Kidney (tissue), 14 donors: ENCODE results near the gene PHOSPHO1. TPM values are rescaled to one million over a fixed set of nuclear protein-coding genes. Genes with fewer than 3 reads are reported as not detected.

Experiments used
- DNase-seq, 5 donors: peaks; one replicate each; pipeline ENCODE4 v3.0.0-alpha.2; 2013 to 2020
- FAIRE-seq: peaks from 2 replicates; lab custom pipeline; 2012; peaks lifted over from hg19 to GRCh38; lab: Jason Lieb, UNC
- H3K27ac ChIP-seq, 2 donors: one replicate each; pipeline ENCODE4 v1.7.0; 2013; ENCODE audit warnings: low read depth in 2 of 2, low read length in 2 of 2, inconsistent platforms in 1 of 2
- H3K27me3 ChIP-seq: one replicate; pipeline ENCODE4 v1.7.1; 2013; ENCODE audit warnings: low read length, inconsistent platforms; ENCODE audit not compliant: control insufficient read depth, insufficient read depth
- H3K36me3 ChIP-seq, 3 donors: one replicate each; pipeline versions ENCODE4 v1.7.0 to v1.7.1; 2013; ENCODE audit warnings: low read length in 3 of 3, control low read depth in 1 of 3, inconsistent platforms in 1 of 3; ENCODE audit not compliant: insufficient read depth in 3 of 3, control insufficient read depth in 2 of 3
- H3K4me1 ChIP-seq, 3 donors: one replicate each; pipeline versions ENCODE4 v1.7.0 to v1.7.1; 2013; ENCODE audit warnings: low read length in 3 of 3, inconsistent platforms in 1 of 3, low read depth in 1 of 3; ENCODE audit not compliant: control insufficient read depth in 2 of 3, insufficient read depth in 2 of 3
- H3K4me3 ChIP-seq, 3 donors: one replicate each; pipeline versions ENCODE4 v1.7.0 to v1.8.1; 2013; ENCODE audit warnings: low read length in 3 of 3, control low read depth in 1 of 3, inconsistent platforms in 1 of 3
- H3K9ac ChIP-seq, 3 donors: one replicate each; pipeline versions ENCODE4 v1.7.0 to v1.7.1; 2013; ENCODE audit warnings: low read length in 3 of 3, control low read depth in 1 of 3, inconsistent platforms in 1 of 3
- H3K9me3 ChIP-seq, 3 donors: one replicate each; pipeline versions ENCODE4 v1.7.0 to v1.7.1; 2013; ENCODE audit warnings: low read length in 3 of 3, control low read depth in 1 of 3, inconsistent platforms in 1 of 3; ENCODE audit not compliant: control insufficient read depth in 2 of 3, insufficient read depth in 1 of 3
- intact Hi-C: fragments of 100-400 bp; cut with DNase I; formaldehyde crosslinking; loops from one replicate; pipeline ENCODE4 v1.11.1; 2022
- polyA plus RNA-seq: library from polyadenylated mRNA; stranded (reverse); fragments of 350-450 nt; fragmentation: Illumina TruSeq; extraction: RNeasy Lipid Tissue Mini Kit (QIAGEN cat#74804); gene quantifications from one replicate; pipeline ENCODE4 v1.2.3, GENCODE V29; 2014; ENCODE audit warnings: low read depth, low replicate concordance; ENCODE audit not compliant: insufficient read depth
- total RNA-seq: library from RNA; stranded (reverse); fragmentation: NEBNext Ultra II Directional; extraction: Animal tissue kit (Norgen Biotek cat#: 25700); gene quantifications from one replicate; pipeline ENCODE4 v1.2.1, GENCODE V29; 2021
- TF ChIP-seq, protein P1 (sequence below): IDR thresholded peaks from 3 replicates; pipeline ENCODE4 v1.5.1; 2012; ENCODE audit warnings: mild to moderate bottlenecking, moderate library complexity, borderline replicate concordance; ENCODE audit not compliant: insufficient read depth; ENCODE audit errors: extremely low read depth
- donor health status: control.
- donor health status: control.
- donor health status: control.
- donor health status: control.
- donor health status: control.
- donor health status: DM: yes; HTN: yes; CAD: no.
- donor health status: Normal renal cell carcinoma (clear cell type).

Gene PHOSPHO1
- total and polyA plus RNA-seq, 2 donors from 2014 or later, result 0.22 to 1.5 TPM

DNA sequence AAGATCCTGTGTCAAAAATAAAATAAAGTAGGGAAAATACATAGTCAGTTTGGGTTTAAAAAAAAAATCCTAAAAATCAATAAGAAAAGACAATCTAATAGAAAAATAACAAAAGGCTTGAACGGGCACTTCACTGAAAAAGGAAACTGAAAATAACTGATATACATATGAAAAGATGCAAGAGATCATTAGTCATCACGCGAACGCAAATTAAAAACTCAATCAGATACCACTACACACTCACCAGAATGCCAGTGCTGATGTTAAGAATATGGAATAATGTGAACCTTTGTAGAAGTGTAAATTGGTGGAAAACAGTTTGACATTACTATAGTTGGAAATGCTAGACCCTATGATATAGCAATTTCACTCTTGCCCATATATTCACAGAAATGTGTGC lies 34.8 kb downstream of the PHOSPHO1 start:
- intact Hi-C loops, result no loop called here
- Histone ChIP-seq H3K27me3 (no peaks in the 10 kb centered on the region), H3K36me3 (no peaks in the 10 kb centered on the region), H3K4me3 (no peak overlapping the region), H3K27ac (no peak overlapping the region), H3K9me3 (no peaks in the 10 kb centered on the region), H3K9ac (no peak overlapping the region), H3K4me1 (peaks cover 0 to 2% (median 0%) of the 10 kb centered on the region in 3 donors)
- TF ChIP-seq, protein P1, sequence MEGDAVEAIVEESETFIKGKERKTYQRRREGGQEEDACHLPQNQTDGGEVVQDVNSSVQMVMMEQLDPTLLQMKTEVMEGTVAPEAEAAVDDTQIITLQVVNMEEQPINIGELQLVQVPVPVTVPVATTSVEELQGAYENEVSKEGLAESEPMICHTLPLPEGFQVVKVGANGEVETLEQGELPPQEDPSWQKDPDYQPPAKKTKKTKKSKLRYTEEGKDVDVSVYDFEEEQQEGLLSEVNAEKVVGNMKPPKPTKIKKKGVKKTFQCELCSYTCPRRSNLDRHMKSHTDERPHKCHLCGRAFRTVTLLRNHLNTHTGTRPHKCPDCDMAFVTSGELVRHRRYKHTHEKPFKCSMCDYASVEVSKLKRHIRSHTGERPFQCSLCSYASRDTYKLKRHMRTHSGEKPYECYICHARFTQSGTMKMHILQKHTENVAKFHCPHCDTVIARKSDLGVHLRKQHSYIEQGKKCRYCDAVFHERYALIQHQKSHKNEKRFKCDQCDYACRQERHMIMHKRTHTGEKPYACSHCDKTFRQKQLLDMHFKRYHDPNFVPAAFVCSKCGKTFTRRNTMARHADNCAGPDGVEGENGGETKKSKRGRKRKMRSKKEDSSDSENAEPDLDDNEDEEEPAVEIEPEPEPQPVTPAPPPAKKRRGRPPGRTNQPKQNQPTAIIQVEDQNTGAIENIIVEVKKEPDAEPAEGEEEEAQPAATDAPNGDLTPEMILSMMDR, result no peak
- FAIRE-seq, result no peak
- no peak for DNase-seq

GRCh38 chr17:49194297-49194607 lies 36.3 kb downstream of the PHOSPHO1 start:
- FAIRE-seq, result no peak
- intact Hi-C loops, result no loop called here
- peak overlapping the region in 1 of 2 donors; percentile 59 for H3K27ac ChIP-seq
- no peak for DNase-seq
- TF ChIP-seq, protein P1, result no peak
- no peak overlapping the region for H3K9ac ChIP-seq
- no peaks in the 10 kb centered on the region for H3K36me3 ChIP-seq
- H3K27me3 ChIP-seq, result no peaks in the 10 kb centered on the region
- peaks cover 0 to 4% (median 0%) of the 10 kb centered on the region in 3 donors for H3K4me1 ChIP-seq
- H3K4me3 ChIP-seq, result no peak overlapping the region
- no peaks in the 10 kb centered on the region for H3K9me3 ChIP-seq

- DNase-seq (peak; percentile 81 to 95 (median 92)), FAIRE-seq (no peak)
- Histone ChIP-seq H3K9ac (peak overlapping the region in 2 of 3 donors; percentile 87 to 96), H3K27ac (peak overlapping the region; percentile 51 to 59), H3K36me3 (no peaks in the 10 kb centered on the region), H3K27me3 (no peaks in the 10 kb centered on the region), H3K4me3 (peak overlapping the region; percentile 67 to 96 (median 91)), H3K9me3 (no peaks in the 10 kb centered on the region), H3K4me1 (peaks cover 0 to 4% (median 0%) of the 10 kb centered on the region in 3 donors)
- TF ChIP-seq, protein P1, result no peak
- intact Hi-C loops, result no loop called here
Observed at GRCh38 chr17:49193513-49194296, 36.9 kb downstream of the PHOSPHO1 start.
